ENCODE measurements around the gene SETD9.

SETD9 gene

DNA sequence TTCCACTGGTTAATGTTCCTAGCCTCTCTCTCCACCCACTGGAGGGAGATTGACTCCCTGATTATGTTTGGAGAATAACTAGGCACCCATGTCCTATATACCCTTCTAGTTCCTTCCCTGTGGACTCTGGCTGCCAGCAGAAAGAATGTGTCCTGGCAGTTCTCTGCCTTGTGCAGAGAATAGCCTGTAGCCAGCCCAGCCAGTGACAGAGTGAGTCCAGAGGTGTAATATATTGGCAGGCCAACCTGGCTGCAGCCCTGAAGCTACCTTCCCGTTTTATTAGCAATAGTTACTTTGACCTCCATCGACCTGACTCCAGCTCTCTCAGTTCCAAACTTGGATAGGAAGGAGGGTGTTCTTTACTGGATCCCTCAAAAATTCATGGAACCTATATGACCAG, 8.1 kb downstream of the SETD9 start:
- Mint-ChIP-seq H3K27me3 (ENCODE audit: low read depth) (no peaks in the 10 kb centered on the region), H3K36me3 (ENCODE audit: low read depth) (peaks cover 36% of the 10 kb centered on the region), H3K4me1 (no peaks in the 10 kb centered on the region), H3K4me3 (no peak overlapping the region), H3K27ac (peak overlapping the region in 2 of 3 experiments; percentile 33 to 37), H3K9me3 (no peaks in the 10 kb centered on the region)
- TF ChIP-seq, protein P1, sequence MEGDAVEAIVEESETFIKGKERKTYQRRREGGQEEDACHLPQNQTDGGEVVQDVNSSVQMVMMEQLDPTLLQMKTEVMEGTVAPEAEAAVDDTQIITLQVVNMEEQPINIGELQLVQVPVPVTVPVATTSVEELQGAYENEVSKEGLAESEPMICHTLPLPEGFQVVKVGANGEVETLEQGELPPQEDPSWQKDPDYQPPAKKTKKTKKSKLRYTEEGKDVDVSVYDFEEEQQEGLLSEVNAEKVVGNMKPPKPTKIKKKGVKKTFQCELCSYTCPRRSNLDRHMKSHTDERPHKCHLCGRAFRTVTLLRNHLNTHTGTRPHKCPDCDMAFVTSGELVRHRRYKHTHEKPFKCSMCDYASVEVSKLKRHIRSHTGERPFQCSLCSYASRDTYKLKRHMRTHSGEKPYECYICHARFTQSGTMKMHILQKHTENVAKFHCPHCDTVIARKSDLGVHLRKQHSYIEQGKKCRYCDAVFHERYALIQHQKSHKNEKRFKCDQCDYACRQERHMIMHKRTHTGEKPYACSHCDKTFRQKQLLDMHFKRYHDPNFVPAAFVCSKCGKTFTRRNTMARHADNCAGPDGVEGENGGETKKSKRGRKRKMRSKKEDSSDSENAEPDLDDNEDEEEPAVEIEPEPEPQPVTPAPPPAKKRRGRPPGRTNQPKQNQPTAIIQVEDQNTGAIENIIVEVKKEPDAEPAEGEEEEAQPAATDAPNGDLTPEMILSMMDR (IDR thresholded peaks at IDR 0.05; ENCODE audit: unreplicated experiment in 3 of 3) = no peak

DNA sequence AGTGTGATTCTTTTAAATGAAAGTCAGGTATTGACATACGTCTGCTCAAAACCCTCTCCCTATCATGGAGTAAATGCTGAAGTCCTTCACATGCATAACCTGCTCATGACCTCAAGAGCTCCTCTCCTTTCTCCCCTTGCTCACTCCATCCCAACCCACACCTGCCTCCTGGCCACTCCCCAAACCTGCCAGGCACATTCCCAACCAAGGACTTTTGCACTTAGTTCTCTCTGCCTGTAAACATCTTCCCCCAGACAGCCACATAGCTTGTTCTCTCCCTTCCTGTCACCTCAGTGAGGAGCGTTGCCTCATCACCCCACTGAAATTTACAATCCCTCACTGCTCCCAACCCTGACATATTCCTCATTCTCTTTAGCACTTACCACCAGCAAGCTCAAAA, 8.7 kb downstream of the SETD9 start:
- no peaks in the 10 kb centered on the region for H3K9me3 Mint-ChIP-seq
- H3K4me3 Mint-ChIP-seq = no peak overlapping the region

DNA sequence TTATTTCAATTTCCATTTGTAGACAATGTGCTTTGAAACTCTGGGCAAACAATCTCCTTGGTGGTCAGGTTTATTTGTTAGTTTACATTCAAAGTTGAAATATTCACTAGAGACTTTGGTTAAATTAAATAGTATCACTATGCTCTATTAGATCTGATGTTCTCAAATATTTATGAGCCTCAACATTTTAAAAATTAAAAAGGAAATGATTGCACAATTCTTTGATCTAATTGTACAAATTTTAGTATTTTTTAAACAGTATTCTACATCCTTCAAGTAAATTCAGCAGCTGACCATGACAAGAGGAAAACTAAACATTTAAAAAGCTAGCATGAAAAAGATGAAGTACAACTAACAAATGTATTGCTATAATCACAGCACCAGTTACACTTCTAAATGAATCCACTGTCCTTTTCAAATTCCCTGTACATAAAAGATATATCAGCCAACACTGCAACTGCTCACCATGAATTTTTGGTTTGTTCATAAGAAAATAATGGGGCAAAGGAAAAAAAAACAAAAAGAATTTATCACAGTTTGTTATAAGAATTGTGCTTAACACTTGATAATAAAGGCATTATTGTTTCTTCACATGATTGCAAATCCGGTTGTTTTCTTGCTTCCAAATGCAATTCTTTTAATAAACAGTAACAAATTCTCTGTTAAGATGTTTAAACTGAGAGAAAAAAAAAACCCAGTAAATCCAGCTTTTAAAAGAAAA, 10.7 kb downstream of the SETD9 start:
- H3K4me1 Mint-ChIP-seq = no peaks in the 10 kb centered on the region

More for the DNA sequence above, 8.7 kb downstream of the SETD9 start:
- TF ChIP-seq, protein P1 (IDR thresholded peaks at IDR 0.05; ENCODE audit: unreplicated experiment in 3 of 3) = no peak
- Mint-ChIP-seq H3K27ac (peak overlapping the region in 1 of 3 experiments; percentile 0), H3K36me3 (ENCODE audit: low read depth) (peaks cover 37% of the 10 kb centered on the region), H3K4me1 (no peaks in the 10 kb centered on the region), H3K27me3 (ENCODE audit: low read depth) (no peaks in the 10 kb centered on the region)

DNA sequence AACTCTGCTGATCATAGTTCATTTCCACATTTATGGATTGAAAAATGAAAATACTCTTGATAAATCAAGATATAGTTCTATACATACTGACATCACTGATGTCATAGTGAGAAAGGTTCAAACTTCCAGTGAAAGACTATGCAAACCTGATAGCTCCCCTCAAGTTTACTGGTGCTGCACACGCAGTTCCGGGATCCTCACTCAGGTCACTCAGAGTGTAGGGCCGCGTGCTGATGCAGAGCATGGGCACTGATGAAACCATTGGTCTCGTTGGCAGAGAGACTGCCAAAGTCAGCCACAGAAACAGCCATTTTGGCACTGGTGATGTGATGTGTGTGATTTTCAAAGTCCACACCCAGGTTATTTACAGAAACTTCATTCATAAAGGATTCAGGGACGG, 13.5 kb downstream of the SETD9 start:
- no peak overlapping the region for H3K4me3 Mint-ChIP-seq
- H3K27me3 Mint-ChIP-seq (ENCODE audit: low read depth) = no peaks in the 10 kb centered on the region
- H3K4me1 Mint-ChIP-seq = no peaks in the 10 kb centered on the region
- H3K9me3 Mint-ChIP-seq = no peaks in the 10 kb centered on the region
- H3K27ac Mint-ChIP-seq = no peak overlapping the region
- TF ChIP-seq, protein P1 (IDR thresholded peaks at IDR 0.05; ENCODE audit: unreplicated experiment in 3 of 3) = no peak
- peaks cover 70% of the 10 kb centered on the region for H3K36me3 Mint-ChIP-seq (ENCODE audit: low read depth)

More for the DNA sequence above, 10.7 kb downstream of the SETD9 start:
- no peaks in the 10 kb centered on the region for H3K9me3 Mint-ChIP-seq
- no peaks in the 10 kb centered on the region for H3K27me3 Mint-ChIP-seq (ENCODE audit: low read depth)
- TF ChIP-seq, protein P1 (IDR thresholded peaks at IDR 0.05; ENCODE audit: unreplicated experiment in 3 of 3) = no peak
- no peak overlapping the region for H3K4me3 Mint-ChIP-seq
- peaks cover 51% of the 10 kb centered on the region for H3K36me3 Mint-ChIP-seq (ENCODE audit: low read depth)
- no peak overlapping the region for H3K27ac Mint-ChIP-seq

DNA sequence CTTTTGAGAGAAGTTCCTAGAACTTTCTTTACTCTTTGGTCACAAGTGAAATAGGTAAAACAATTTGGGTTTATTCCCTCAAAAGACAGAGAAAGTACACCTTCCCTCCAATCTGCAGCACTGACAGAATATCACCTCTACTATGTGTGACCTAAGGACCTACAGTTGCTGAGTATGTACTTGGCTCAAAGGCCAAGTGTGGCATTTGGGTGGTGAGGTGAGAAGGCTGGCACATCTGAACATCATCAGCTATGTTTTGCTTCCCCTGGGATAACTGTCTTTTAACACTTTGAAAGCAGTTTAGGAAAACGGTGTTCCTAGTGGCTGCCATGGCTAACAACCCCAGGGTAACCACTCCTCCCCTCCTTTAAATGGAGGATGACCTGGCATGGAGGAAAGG, 24.9 kb downstream of the SETD9 start:
- no peaks in the 10 kb centered on the region for H3K9me3 Mint-ChIP-seq
- H3K4me3 Mint-ChIP-seq = no peak overlapping the region
- peaks cover 72% of the 10 kb centered on the region for H3K36me3 Mint-ChIP-seq (ENCODE audit: low read depth)
- H3K27me3 Mint-ChIP-seq (ENCODE audit: low read depth) = no peaks in the 10 kb centered on the region
- no peaks in the 10 kb centered on the region for H3K4me1 Mint-ChIP-seq
- H3K27ac Mint-ChIP-seq = no peak overlapping the region
- TF ChIP-seq, protein P1 (IDR thresholded peaks at IDR 0.05; ENCODE audit: unreplicated experiment in 3 of 3) = no peak

DNA sequence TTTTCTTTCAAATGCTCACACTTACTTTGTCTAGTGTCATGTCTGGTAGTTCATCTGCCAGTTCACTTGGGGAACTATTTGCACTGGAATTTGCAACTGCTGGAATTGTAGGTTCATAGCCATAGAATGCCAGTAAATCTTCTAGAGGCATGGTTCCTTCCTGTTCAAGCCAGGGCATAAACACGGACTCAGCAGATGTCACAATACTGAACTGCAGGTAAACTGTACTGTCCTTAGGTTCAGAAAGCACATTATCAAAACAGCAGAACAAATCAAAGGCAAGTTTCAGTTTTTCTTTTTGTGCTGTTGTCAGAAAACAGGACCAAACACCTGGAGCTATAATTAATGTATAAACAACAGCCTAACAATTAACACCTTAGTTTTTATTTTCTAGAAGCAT, 29.5 kb downstream of the SETD9 start:
- H3K27ac Mint-ChIP-seq = no peak overlapping the region
- peaks cover 11% of the 10 kb centered on the region for H3K4me1 Mint-ChIP-seq
- H3K36me3 Mint-ChIP-seq (ENCODE audit: low read depth) = peaks cover 87% of the 10 kb centered on the region
- H3K9me3 Mint-ChIP-seq = no peaks in the 10 kb centered on the region
- TF ChIP-seq, protein P1 (IDR thresholded peaks at IDR 0.05; ENCODE audit: unreplicated experiment in 3 of 3) = no peak
- H3K4me3 Mint-ChIP-seq = no peak overlapping the region
- H3K27me3 Mint-ChIP-seq (ENCODE audit: low read depth) = no peaks in the 10 kb centered on the region

Data from nephron (organoid).